Left colon (tissue), 2 donors: ENCODE measurements around the gene ZNF569. TPM values are rescaled to one million over a fixed set of nuclear protein-coding genes. Genes with fewer than 3 reads are reported as not detected.
"Not testable (repeated sequence)": the region's sequence is repeated elsewhere in the genome, so short reads cannot be mapped to it uniquely, and the experiment has no call there.

Experiments used
- ATAC-seq: fragments of 200-7000 bp; cut with Tn5 transposase; one replicate; pipeline ENCODE4 v1.9.1; 2020; ENCODE audit warnings: mild to moderate bottlenecking, moderate library complexity
- DNase-seq, 2 donors: peaks; one replicate each; pipeline ENCODE4 v3.0.0-alpha.2; 2020
- intact Hi-C, 2 donors: fragments of 100-400 bp; cut with DNase I in 1 of 2; cut with micrococcal nuclease in 1 of 2; formaldehyde crosslinking; loops; one replicate each; pipeline versions ENCODE4 v1.11.2 to v1.14.0; 2022; cut with DNase I, micrococcal nuclease
- total RNA-seq, 2 donors: library from RNA; stranded (reverse); fragmentation: NEBNext Ultra II Directional; extraction: Animal tissue kit (Norgen Biotek cat#: 25700); gene quantifications; one replicate each; pipeline ENCODE4 v1.2.1, GENCODE V29; 2021
- donor health status: DM: no; HTN: no; CAD: no.
- donor health status: DM: yes; HTN: yes; CAD: no.

The ZNF569 gene
- total RNA-seq, 2 donors from 2014 or later, result 1.4 to 1.6 TPM

- no peak for ATAC-seq
These were observed 54.5 kb downstream of the ZNF569 start for GRCh38 chr19:37412700-37413099.

GRCh38 chr19:37406140-37406846 is 61.0 kb downstream of the ZNF569 start:
- not testable (repeated sequence) for ATAC-seq, DNase-seq
- intact Hi-C loops, result loop anchor here in 1 of 2 donors (10.0 kb wide), 1 partner anchor 49 kb away; no protein-coding TSS in a partner anchor

More at GRCh38 chr19:37412700-37413099, 54.5 kb downstream of the ZNF569 start:
- no peak for DNase-seq
- intact Hi-C loops, result no loop called here

GRCh38 chr19:37403403-37403802 is 63.8 kb downstream of the ZNF569 start:
- DNase-seq (no peak), ATAC-seq (no peak)
- intact Hi-C loops, result loop anchor here in 1 of 2 donors (10.0 kb wide), 1 partner anchor 51 kb away; no protein-coding TSS in a partner anchor

DNA sequence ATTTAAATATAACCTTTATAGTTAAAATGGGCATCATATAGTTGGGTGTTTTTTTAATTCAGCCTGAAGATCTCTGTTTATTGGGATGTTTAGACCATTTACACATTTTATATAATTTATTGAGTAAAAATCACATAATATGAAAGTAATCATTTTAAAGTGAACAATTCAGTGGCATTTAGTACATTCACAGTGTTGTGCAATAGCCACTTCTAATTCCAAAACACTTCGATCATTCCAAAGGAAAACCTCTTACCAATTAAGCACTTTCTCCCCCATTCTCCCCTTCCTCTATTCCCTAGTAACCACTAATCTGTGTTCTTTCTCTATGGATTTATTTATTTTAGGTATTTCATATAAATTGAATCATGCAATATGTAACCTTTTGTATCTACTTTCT is 66.2 kb downstream of the ZNF569 start:
- no peak for DNase-seq
- ATAC-seq, result no peak
- intact Hi-C loops, result loop anchor here in 1 of 2 donors (10.0 kb wide), 1 partner anchor 54 kb away; no protein-coding TSS in a partner anchor

GRCh38 chr19:37391399-37391798 is 75.8 kb downstream of the ZNF569 start:
- intact Hi-C loops, DNase-seq, ATAC-seq: not testable (repeated sequence)

DNA sequence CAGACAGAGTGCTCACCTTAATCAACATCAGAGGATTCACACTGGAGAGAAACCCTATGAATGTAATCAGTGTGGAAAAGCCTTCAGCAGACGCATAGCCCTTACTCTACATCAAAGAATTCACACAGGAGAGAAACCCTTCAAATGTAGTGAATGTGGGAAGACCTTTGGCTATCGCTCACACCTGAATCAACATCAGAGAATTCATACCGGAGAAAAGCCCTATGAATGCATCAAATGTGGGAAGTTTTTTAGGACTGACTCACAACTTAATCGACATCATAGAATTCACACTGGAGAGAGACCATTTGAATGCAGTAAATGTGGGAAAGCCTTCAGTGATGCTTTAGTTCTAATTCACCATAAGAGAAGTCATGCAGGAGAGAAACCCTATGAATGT is 78.0 kb downstream of the ZNF569 start:
- no peak for ATAC-seq
- intact Hi-C loops, result no loop called here

GRCh38 chr19:37370880-37371661 is 96.2 kb downstream of the ZNF569 start, which contains the start of gene ZNF527:
TSS of gene ZNF527 (plus strand) at chr19:37371099. CDS start at chr19:37374199, 3,100 bp downstream.
- peak; percentile 98 for DNase-seq
- intact Hi-C loops, result no loop called here
- ATAC-seq, result peak; percentile 97

More for the DNA sequence above, 78.0 kb downstream of the ZNF569 start:
- DNase-seq, result no peak

DNA sequence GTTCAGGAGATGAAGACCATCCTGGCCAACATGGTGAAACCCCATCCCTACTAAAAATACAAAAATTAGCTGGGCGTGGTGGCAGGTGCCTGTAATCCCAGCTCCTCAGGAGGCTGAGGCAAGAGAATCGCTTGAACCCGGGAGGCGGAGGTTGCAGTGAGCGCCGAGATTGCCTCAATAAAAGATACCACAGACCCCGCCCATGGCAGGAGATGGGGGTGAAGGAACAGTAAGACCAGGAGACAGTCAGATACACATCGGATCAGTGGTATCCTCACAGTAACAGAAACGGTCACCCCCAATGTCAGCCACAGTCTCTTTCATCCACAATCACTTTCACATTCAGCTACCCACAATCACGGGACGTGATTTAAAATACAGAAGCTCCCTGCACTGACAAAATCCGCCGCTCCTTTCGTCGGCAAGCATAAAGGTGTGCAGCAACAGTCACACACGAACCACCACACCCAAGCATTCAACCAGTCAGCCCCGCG is 96.8 kb downstream of the ZNF569 start:
- ATAC-seq (peak; percentile 38), DNase-seq (peak; percentile 33 to 56)
- intact Hi-C loops, result not testable (repeated sequence)

- DNase-seq (peak in 1 of 2 donors; percentile 11), ATAC-seq (no peak)
- intact Hi-C loops, result no loop called here
These were observed 104.5 kb downstream of the ZNF569 start for GRCh38 chr19:37362733-37363132.

GRCh38 chr19:37361994-37362393 is 105.2 kb downstream of the ZNF569 start:
- DNase-seq (no peak), ATAC-seq (no peak)
- intact Hi-C loops, result no loop called here

Other genes starting within 250 kb of the ZNF569 start
- gene ZNF383, start 249.2 kb downstream of the ZNF569 start, total RNA-seq, result 1 to 10 TPM; 8.4 to 9.0 TPM
- gene ZNF527, start 96.3 kb downstream of the ZNF569 start, total RNA-seq, result 1 to 10 TPM; 3.9 to 5.3 TPM
- gene ZNF570, start 1.9 kb upstream of the ZNF569 start, total RNA-seq, result 1 to 10 TPM; 2.8 to 3.2 TPM
- 1 to 10 TPM; 2.6 to 3.2 TPM for gene ZNF793, start 39.5 kb upstream of the ZNF569 start, total RNA-seq
- 1 to 10 TPM; 2.6 to 2.8 TPM for gene ZNF571, start 127.3 kb upstream of the ZNF569 start, total RNA-seq
- 1 to 10 TPM in 1 of 2 donors, under 1 TPM in 1; 0.92 to 1.3 TPM for gene ZNF540, start 127.4 kb upstream of the ZNF569 start, total RNA-seq
- 1 to 10 TPM; 6.4 to 8.3 TPM for gene ZFP30, start 188.0 kb upstream of the ZNF569 start, total RNA-seq